Head of caudate nucleus (tissue), 42 donors: ENCODE measurements around the gene RAB28.

Experiments
- DNase-seq, 42 donors: peaks; one replicate each; pipeline versions ENCODE4 v3.0.0 to v3.0.0-alpha.2; 2020 to 2021; ENCODE audit warnings: mixed read lengths in 7 of 42
- intact Hi-C: fragments of 100-400 bp; cut with DNase I; formaldehyde crosslinking; loops from one replicate; pipeline ENCODE4 v1.15.0; 2022

Gene RAB28

GRCh38 chr4:13340672-13341071, 143.5 kb downstream of the RAB28 start:
- DNase-seq, result no peak
- intact Hi-C loops, result no loop called here

- no peak for DNase-seq
- intact Hi-C loops, result no loop called here
Measured at GRCh38 chr4:13331827-13332226, 152.3 kb downstream of the RAB28 start.

GRCh38 chr4:13329963-13330362, 154.2 kb downstream of the RAB28 start:
- intact Hi-C loops, result no loop called here
- DNase-seq, result peak in 1 of 42 donors; percentile 5

- intact Hi-C loops, result no loop called here
- no peak for DNase-seq
Measured at GRCh38 chr4:13329340-13329850, 154.7 kb downstream of the RAB28 start.

GRCh38 chr4:13328591-13328990, 155.5 kb downstream of the RAB28 start:
- intact Hi-C loops, result no loop called here
- DNase-seq, result no peak

GRCh38 chr4:13327991-13328390, 156.1 kb downstream of the RAB28 start:
- intact Hi-C loops, result no loop called here
- DNase-seq, result no peak

GRCh38 chr4:13325744-13326143, 158.4 kb downstream of the RAB28 start:
- no peak for DNase-seq
- intact Hi-C loops, result no loop called here

- no peak for DNase-seq
Measured at GRCh38 chr4:13323921-13324320, 160.2 kb downstream of the RAB28 start.

GRCh38 chr4:13322681-13323101, 161.4 kb downstream of the RAB28 start:
- DNase-seq, result no peak
- intact Hi-C loops, result no loop called here

More at GRCh38 chr4:13323921-13324320, 160.2 kb downstream of the RAB28 start:
- intact Hi-C loops, result no loop called here
